Common myeloid progenitor, CD34-positive (primary cell): ENCODE data around the gene TBC1D22A.

Source experiments
- CTCF ChIA-PET: fragments of 350-600 bp; sonication (Branson Sonifier 250); formaldehyde crosslinking; loops from one replicate; lab custom pipeline; 2021; ENCODE audit warnings: antibody characterized with exemption; lab: Charles Lee
- POLR2A ChIA-PET: fragments of 350-600 bp; sonication (Branson Sonifier 250); formaldehyde crosslinking; loops from one replicate; lab custom pipeline; 2021; ENCODE audit warnings: antibody characterized with exemption; lab: Charles Lee
- DNase-seq, 3 donors: peaks; one replicate each; pipeline versions ENCODE4 v3.0.0 to v3.0.0-alpha.2; 2013
- H3K27ac ChIP-seq, 2 experiments: 1 replicate in 1 of 2; 2 replicates in 1 of 2; pipeline ENCODE4 v1.7.0; 2013; ENCODE audit warnings: inconsistent platforms in 2 of 2, low read length in 2 of 2, mild to moderate bottlenecking in 2 of 2, low read depth in 1 of 2, moderate library complexity in 1 of 2; ENCODE audit not compliant: severe bottlenecking in 2 of 2, insufficient read depth in 1 of 2, poor library complexity in 1 of 2
- H3K27me3 ChIP-seq, 5 experiments: replicated peaks in 2 of 5; 1 replicate in 3 of 5; 2 replicates in 2 of 5; pipeline versions ENCODE4 v1.6.1 to v1.7.0; 2013; ENCODE audit warnings: low read length in 4 of 5, mild to moderate bottlenecking in 2 of 5, moderate library complexity in 2 of 5, inconsistent platforms in 1 of 5; ENCODE audit not compliant: insufficient read depth in 5 of 5, control insufficient read depth in 4 of 5
- H3K36me3 ChIP-seq, 4 experiments: 1 replicate in 2 of 4; 2 replicates in 2 of 4; pipeline versions ENCODE4 v1.6.1 to v1.7.0; 2013; ENCODE audit warnings: low read length in 3 of 4, control low read depth in 1 of 4, mild to moderate bottlenecking in 1 of 4; ENCODE audit not compliant: control insufficient read depth in 4 of 4, insufficient read depth in 4 of 4
- H3K4me1 ChIP-seq, 4 experiments: 1 replicate in 3 of 4; 2 replicates in 1 of 4; pipeline versions ENCODE4 v1.6.1 to v1.7.1; 2013; ENCODE audit warnings: low read length in 3 of 4, mild to moderate bottlenecking in 3 of 4, control low read depth in 1 of 4, inconsistent platforms in 1 of 4, moderate library complexity in 1 of 4; ENCODE audit not compliant: control insufficient read depth in 4 of 4, insufficient read depth in 4 of 4; ENCODE audit errors: control extremely low read depth in 1 of 4
- H3K4me3 ChIP-seq, 7 experiments: 1 replicate in 4 of 7; 2 replicates in 3 of 7; pipeline versions ENCODE4 v1.5.1 to v1.7.0; 2013; ENCODE audit warnings: mild to moderate bottlenecking in 7 of 7, low read length in 6 of 7, moderate library complexity in 6 of 7, inconsistent platforms in 2 of 7, low read depth in 2 of 7, control low read depth in 1 of 7; ENCODE audit not compliant: insufficient read depth in 4 of 7, control insufficient read depth in 1 of 7; ENCODE audit errors: extremely low read depth in 1 of 7
- H3K9me3 ChIP-seq, 5 experiments: 1 replicate in 4 of 5; 2 replicates in 1 of 5; pipeline versions ENCODE4 v1.6.1 to v1.7.1; 2013; ENCODE audit warnings: low read length in 4 of 5, mild to moderate bottlenecking in 2 of 5, inconsistent platforms in 1 of 5, low read depth in 1 of 5, moderate library complexity in 1 of 5; ENCODE audit not compliant: control insufficient read depth in 4 of 5, insufficient read depth in 2 of 5; ENCODE audit errors: control extremely low read depth in 1 of 5
- WGBS: methylation state at CpG from one replicate; pipeline ENCODE4 v1.1.5; 2013; ENCODE audit not compliant: insufficient coverage; 5-methylcytosine and 5-hydroxymethylcytosine counted together

TBC1D22A gene

DNA sequence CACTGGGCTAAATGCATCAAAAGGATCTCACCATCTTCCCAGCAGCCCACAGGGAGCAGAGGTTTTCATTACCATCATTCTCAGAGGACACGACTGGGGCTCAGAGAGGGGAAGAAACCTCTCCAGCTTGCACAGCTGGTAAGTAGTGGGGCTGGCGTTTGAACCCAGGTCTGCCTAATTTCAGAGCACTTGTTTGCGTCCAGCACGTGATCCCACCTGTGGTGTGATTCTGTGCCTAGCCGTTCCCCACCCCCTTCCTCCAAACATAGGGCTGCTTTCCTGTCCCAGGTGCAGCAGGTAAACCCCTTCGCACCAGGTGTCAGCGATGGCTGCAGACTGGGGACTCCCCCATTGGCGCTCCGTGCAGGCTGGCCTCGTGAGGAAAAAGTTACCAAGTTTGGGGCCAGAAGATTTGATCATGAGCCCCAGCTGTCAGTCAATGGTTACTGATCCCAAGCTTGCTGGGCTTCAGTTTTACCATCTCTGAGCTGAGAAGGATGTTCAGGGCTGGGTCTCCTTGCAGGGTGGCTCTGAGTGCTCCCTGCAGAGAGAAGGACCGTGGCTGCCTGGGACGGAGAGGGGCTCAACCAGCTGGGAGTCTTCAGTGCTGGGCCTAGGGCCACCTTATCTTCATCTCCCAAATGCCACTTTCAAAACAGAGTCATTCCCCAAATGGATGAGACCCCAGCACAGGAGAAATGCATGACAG is 445.6 kb downstream of the TBC1D22A start:
- no peaks in the 10 kb centered on the region for H3K36me3 ChIP-seq
- POLR2A ChIA-PET, result no interaction called here
- no peaks in the 10 kb centered on the region for H3K4me1 ChIP-seq
- no peak overlapping the region for H3K4me3 ChIP-seq
- H3K27ac ChIP-seq, result no peak overlapping the region
- CTCF ChIA-PET, result no interaction called here
- H3K27me3 ChIP-seq, result no peaks in the 10 kb centered on the region
- H3K9me3 ChIP-seq, result no peaks in the 10 kb centered on the region
- 92% methylated on average over 12 of the region's 12 CpGs for WGBS
- no peak for DNase-seq

DNA sequence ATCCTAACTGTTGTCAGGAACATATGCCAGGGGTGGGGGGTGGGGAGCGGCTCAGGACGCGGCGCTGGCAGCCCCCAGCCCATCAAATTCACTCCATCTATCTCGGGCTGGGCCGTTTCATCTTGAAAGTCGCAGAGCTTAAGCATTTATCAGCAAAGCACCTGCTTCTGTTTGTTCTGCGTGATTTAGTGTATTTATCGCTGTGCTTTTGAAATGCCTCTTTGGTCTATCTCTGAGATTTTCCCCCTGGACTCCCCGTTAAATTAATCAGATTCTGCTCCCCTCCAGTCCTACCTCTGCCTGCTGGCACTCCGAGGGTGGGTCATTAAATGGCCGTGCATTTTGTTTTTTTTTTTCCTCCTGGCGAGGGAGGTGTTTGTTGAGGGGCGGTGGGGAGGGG is 446.2 kb downstream of the TBC1D22A start:
- no peaks in the 10 kb centered on the region for H3K36me3 ChIP-seq
- H3K27me3 ChIP-seq, result no peaks in the 10 kb centered on the region
- 92% methylated on average over 12 of the region's 14 CpGs for whole genome bisulfite sequencing
- H3K4me1 ChIP-seq, result no peaks in the 10 kb centered on the region
- no peaks in the 10 kb centered on the region for H3K9me3 ChIP-seq
- no peak overlapping the region for H3K4me3 ChIP-seq
- ChIA-PET POLR2A (no interaction called here), CTCF (no interaction called here)
- DNase-seq, result no peak
- H3K27ac ChIP-seq, result no peak overlapping the region

DNA sequence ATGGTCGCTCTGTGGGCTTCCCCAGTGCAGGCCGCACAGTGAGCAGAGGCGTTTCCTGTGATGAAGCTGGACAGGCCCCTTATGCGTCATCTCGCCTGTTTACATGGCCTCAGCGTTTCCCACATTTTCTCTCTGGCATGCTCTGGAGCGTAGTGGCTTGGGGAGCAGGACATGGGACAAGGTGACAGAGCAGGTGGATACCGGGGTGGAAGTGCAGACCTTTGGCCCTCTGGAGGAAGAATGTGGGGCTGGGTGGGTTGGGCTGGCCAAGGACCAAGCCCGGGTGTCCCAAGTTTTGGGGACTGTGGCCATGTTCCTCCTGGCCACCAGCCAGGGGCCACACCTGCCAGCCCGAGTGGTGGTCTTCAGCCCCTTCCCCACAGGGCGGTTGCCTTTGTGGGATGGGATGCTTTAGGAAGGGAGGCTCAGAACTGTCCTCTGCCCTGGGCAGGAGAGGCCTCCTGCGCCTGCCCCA is 446.6 kb downstream of the TBC1D22A start:
- POLR2A ChIA-PET, result no interaction called here
- Histone ChIP-seq H3K36me3 (no peaks in the 10 kb centered on the region), H3K27ac (no peak overlapping the region), H3K27me3 (no peaks in the 10 kb centered on the region), H3K4me3 (no peak overlapping the region), H3K4me1 (no peaks in the 10 kb centered on the region), H3K9me3 (no peaks in the 10 kb centered on the region)
- DNase-seq, result no peak
- CTCF ChIA-PET, result no interaction called here
- WGBS, result 95% methylated on average over 11 of the region's 12 CpGs

DNA sequence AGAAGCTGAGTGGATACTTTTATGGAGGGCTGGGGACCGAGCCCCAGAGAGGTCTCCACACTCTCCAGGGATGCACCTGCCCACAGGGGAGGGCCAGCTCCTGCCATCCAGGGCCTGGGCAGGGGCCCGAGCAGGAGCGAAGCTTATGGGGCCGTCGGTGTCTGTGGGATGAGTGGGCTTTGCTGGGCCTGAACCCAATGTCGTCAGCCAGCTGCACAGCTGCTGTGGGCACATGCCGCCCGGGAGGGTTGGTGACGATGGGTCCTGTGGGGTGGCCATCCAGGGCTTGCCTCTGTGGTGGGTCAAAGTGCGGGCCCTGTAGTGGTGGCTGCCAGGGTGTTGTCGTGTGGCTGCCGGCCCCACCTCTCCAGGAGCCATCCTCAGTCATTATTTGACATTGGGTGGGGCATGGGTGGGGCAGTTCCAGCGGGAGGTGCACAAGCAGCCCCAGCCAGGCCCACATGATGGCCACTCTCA is 447.1 kb downstream of the TBC1D22A start:
- DNase-seq, result no peak
- Histone ChIP-seq H3K36me3 (no peaks in the 10 kb centered on the region), H3K4me1 (no peaks in the 10 kb centered on the region), H3K9me3 (no peaks in the 10 kb centered on the region), H3K27me3 (no peaks in the 10 kb centered on the region), H3K27ac (no peak overlapping the region), H3K4me3 (no peak overlapping the region)
- CTCF ChIA-PET, result no interaction called here
- POLR2A ChIA-PET, result no interaction called here
- 93% methylated on average over 12 of the region's 13 CpGs for WGBS

DNA sequence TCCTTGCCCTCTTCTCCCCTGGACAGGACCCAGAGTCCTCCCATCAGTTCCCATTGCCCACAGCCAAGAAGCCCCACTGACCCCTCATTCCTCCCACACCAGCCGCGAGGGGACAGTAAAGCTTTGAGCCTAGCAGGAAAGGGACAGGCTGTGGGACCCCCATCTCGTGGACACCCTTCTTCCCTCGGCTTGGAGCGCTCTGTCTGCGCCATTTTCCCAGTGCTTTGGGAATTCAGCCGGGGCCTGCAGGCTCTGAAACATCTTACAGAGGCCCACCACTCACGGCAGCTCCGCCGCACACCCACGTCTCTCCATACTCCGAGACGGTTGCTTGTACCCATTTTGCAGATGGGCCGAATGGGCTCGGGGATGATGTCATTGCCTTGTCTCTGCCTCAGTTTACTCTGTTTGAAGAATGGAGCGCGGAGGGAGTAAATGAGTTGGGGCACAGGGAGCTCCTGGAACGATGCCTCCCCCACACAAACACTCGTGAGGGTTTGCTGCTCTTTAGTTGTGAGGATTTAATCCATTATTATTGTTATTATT is 447.7 kb downstream of the TBC1D22A start:
- 97% methylated on average over 15 of the region's 19 CpGs for WGBS
- POLR2A ChIA-PET, result no interaction called here
- CTCF ChIA-PET, result no interaction called here
- no peak overlapping the region for H3K27ac ChIP-seq
- H3K4me1 ChIP-seq, result no peaks in the 10 kb centered on the region
- no peak overlapping the region for H3K4me3 ChIP-seq
- peak in 2 of 3 donors; percentile 14 to 20 for DNase-seq
- no peaks in the 10 kb centered on the region for H3K27me3 ChIP-seq
- H3K9me3 ChIP-seq, result no peaks in the 10 kb centered on the region
- no peaks in the 10 kb centered on the region for H3K36me3 ChIP-seq

DNA sequence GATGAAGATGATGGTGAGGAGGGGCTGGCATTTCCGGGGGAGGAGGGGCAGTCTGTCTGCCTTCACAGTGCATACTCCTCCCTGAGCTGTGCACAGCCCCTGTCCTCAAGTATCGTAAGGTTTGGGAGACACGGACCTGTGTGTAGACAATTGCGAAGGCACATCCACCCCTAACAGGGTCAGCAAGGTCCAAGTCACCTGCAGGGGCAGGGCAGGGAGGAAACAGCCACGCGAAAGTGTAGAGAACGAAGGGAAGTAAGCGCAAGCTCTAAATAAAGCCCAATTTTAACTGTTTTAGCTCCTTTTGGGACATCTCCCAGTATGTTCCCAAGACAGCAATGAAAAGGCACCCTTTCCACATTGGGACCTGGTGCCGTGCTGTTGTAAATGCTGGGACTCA is 448.2 kb downstream of the TBC1D22A start:
- ChIA-PET CTCF (no interaction called here), POLR2A (no interaction called here)

DNA sequence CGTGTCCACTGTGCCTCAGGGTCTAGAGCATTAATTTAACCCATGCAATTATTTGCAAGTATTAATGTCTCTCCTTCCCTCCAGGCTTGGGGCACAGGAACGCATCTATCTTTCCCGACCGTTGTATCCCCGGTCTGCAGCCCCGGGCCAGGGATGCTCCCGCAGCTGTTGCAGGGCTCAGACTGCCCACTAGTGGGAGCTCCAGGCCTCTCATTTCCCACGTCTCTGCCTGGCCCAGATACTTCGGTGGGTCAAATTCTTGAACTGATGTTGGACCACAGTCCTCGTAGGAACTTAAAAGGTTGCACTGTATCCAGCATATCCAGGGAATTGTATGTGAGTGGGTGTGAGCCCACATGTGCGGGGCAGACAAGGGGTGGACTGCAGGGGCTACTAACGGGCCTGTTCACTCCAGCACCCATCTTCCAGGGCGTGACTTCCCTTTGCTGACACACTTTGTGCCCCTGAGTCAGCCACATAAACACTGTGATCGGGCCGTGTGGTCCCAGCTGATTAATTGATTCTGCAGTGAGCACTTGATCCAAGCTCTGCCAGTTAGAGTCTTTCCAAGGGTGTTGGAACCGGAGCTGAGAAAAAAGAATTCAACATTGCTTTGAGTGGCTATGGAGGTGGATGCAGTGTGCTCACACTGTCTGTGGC is 451.3 kb downstream of the TBC1D22A start:
- 71% methylated on average over 16 of the region's 16 CpGs for WGBS
- Histone ChIP-seq H3K4me3 (no peak overlapping the region), H3K9me3 (no peaks in the 10 kb centered on the region), H3K36me3 (no peaks in the 10 kb centered on the region), H3K27me3 (peaks cover 0 to under 1% (median 0%) of the 10 kb centered on the region in 5 experiments), H3K4me1 (no peaks in the 10 kb centered on the region), H3K27ac (no peak overlapping the region)
- ChIA-PET POLR2A (no interaction called here), CTCF (interaction anchor here (1.0 to 1.5 kb wide), 4 partner anchors 12 to 1281 kb away, joined by 3 to 4 read pairs (median 3); no protein-coding TSS in a partner anchor)
- DNase-seq, result peak; percentile 16 to 56 (median 55)

More for the DNA sequence above, 448.2 kb downstream of the TBC1D22A start:
- Histone ChIP-seq H3K9me3 (no peaks in the 10 kb centered on the region), H3K27ac (no peak overlapping the region), H3K4me3 (no peak overlapping the region), H3K36me3 (no peaks in the 10 kb centered on the region), H3K4me1 (no peaks in the 10 kb centered on the region), H3K27me3 (no peaks in the 10 kb centered on the region)
- peak in 2 of 3 donors; percentile 10 to 29 for DNase-seq
- 84% methylated on average over 8 of the region's 9 CpGs for WGBS
